NK-92 treated with Interleukin-12 subunit alpha and Interleukin-12 subunit beta, amount 100 ng/mL, for 24 hours (cell line): ENCODE measurements around the gene ATCAY.

Experiments
- DNase-seq: peaks from one replicate; lab custom pipeline; 2025; lab: John Stamatoyannopoulos, UW

Gene ATCAY, protein sequence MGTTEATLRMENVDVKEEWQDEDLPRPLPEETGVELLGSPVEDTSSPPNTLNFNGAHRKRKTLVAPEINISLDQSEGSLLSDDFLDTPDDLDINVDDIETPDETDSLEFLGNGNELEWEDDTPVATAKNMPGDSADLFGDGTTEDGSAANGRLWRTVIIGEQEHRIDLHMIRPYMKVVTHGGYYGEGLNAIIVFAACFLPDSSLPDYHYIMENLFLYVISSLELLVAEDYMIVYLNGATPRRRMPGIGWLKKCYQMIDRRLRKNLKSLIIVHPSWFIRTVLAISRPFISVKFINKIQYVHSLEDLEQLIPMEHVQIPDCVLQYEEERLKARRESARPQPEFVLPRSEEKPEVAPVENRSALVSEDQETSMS

GRCh38 chr19:3880471-3881271 lies at the start of gene ATCAY:
Gene ATCAY, plus strand, starts transcription at chr19:3880685. Its CDS starts 5,083 bp downstream, at chr19:3885768.
- DNase-seq, result no peak

DNA sequence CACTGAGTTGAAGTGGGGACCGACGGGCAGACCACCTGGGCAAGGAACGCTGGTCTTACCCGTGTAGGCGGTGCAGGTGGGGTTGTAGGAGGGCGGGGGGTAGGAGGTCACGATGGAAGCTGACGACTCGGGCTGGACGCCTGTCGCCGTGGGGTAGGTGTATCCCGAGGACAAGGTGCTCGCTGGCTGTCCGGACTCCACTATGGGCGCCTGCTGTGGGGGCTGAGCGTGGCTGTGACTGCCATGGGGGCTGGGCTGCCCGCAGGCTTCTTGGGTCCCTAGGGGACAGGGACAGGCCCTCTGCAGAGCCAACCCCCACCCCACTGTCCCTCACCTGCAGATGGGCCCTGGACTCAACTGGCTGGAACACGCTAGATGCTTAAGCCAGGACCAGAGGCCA lies 48.9 kb upstream of the ATCAY start:
- no peak for DNase-seq

DNA sequence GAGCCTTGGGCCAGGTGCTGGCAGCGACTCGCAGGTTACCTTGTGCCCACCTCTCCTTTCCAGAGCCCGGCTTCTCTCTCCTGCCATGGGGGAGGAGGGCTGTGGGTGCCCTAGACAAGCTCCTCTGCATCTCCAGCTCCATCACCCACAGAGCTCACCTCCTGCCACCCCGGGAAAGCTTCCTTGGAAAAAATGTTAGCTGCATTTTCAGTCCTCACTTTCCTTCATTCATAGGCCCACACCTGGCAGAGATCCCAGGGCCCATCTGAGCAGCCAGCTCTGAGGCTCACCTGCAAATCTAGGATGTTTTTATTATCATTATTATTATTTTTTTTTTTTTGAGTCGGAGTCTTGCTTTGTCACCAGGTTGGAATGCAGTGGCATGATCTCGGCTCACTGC lies 48.5 kb upstream of the ATCAY start:
- no peak for DNase-seq

GRCh38 chr19:3833578-3834348 lies 46.7 kb upstream of the ATCAY start:
- no peak for DNase-seq

- DNase-seq, result no peak
Observed at GRCh38 chr19:3834349-3835054, 46.0 kb upstream of the ATCAY start.

GRCh38 chr19:3835055-3835435 lies 45.4 kb upstream of the ATCAY start:
- DNase-seq, result no peak

- DNase-seq, result no peak
Observed at GRCh38 chr19:3836887-3837286, 43.6 kb upstream of the ATCAY start.

GRCh38 chr19:3837332-3837731 lies 43.2 kb upstream of the ATCAY start:
- DNase-seq, result no peak

GRCh38 chr19:3837922-3838321 lies 42.6 kb upstream of the ATCAY start:
- DNase-seq, result no peak

DNA sequence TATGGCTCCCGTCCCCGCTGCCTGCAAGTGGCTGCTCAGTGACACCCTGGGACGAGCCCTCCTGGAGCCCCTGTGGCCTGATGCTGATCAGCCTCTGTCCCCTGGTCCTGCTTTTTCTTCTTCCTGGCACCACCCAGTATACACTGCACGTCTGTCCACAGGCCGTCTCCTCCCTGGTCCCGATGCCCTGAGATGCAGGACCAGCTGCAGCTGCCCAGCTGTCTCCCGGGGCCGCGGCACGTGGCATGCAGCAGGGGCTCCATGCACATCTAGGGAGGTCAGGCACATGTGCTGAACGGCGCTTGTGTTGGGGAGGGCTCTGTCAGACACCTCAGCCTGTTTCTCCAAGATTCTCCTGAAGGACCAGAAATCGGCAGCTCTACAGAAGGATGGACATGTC lies 41.8 kb upstream of the ATCAY start:
- no peak for DNase-seq

GRCh38 chr19:3839941-3840340 lies 40.5 kb upstream of the ATCAY start:
- DNase-seq, result no peak

- no peak for DNase-seq
Observed at GRCh38 chr19:3840804-3841203, 39.7 kb upstream of the ATCAY start.

GRCh38 chr19:3842948-3843347 lies 37.5 kb upstream of the ATCAY start:
- no peak for DNase-seq

DNA sequence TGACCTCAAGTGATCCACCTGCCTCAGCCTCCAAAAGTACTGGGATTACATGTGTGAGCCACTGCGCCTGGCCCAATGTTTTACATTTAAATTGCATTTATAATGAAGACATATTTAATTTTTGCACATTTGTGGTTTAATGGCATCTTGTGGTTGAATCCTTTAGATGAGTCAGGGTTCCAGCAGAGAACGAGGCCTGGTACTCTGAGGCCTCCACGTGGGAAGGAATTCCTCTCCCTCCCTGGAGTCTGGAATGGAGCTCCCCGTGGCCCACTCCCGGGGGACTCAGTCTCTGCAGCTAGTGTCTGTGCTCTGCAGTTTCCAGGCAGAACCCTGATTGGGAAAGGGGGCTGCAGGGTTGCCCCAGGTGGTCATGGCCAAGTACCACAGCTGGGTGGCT lies 35.9 kb upstream of the ATCAY start:
- no peak for DNase-seq

- DNase-seq, result peak; percentile 32
Observed at GRCh38 chr19:3849092-3849491, 31.4 kb upstream of the ATCAY start.

DNA sequence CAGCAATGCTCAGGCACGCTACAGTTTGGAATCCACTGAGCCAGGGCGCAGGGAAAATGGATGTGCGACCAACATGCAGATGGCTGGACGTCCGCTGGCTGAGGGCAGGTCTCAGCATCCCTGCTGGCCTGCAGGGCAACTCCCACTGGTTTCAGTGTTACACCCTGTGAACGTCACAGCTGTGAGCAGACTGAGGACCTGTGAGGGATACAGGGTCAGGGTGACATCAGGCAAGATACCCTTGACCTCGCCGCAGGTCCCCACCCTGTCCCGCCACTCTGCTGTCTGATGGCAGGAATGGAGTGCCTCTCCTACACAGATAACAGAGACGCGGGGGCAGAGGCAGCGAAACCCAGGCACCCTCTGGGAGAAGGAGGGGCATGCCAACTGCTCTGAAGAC lies 30.7 kb upstream of the ATCAY start:
- DNase-seq, result no peak

- no peak for DNase-seq
Observed at GRCh38 chr19:3850320-3850972, 30.0 kb upstream of the ATCAY start.

- DNase-seq, result no peak
Observed at GRCh38 chr19:3851254-3852176, 29.0 kb upstream of the ATCAY start.

DNA sequence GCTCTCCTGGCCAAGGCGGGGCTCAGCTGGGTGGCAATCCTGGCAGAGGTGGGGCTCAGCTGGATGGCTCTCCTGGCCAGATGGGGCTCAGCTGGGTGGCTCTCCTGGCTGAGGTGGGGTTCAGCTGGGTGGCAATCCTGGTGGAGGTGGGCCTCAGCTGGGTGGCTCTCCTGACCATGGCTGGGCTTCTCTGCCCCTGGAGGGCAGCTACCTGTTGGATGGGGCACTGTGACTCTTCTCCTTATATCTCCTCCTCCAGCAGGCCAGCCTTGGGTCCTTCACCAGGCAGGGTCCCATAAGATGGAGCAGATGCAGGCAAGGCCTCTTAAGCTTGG lies 28.3 kb upstream of the ATCAY start:
- DNase-seq, result no peak

DNA sequence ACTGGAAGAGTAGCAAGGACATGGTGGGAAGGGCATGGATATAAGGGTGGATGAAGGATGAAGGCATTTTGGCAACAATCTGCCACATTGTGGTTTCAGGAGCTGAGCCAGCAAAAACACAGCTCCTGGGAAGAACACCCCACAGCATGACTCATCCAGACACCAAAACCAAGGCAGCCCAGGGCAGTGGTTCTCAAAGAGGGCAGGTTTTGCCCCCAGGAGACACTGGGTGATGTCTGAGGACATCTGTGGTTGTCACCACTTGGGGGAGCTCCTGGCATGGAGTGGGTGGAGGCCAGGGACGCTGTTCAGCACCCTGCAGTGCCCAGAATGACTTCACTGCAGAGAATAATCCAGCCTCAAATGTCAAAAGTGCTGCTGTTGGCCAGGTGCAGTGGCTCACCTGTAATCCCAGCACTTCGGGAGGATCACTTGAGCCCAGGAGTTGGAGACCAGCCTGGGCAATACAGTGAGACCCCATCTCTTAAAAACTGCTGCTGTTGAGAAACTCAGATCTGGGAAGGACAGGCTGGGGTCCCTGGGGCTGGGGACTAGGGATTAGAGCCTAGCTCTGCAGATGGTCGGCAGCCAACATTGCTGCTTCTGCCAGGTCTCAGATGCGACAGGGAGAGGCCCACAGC lies 27.8 kb upstream of the ATCAY start:
- peak; percentile 60 for DNase-seq
